ENCODE data around the gene ZNF175. TPM values are rescaled to one million over a fixed set of nuclear protein-coding genes. Genes with fewer than 3 reads are reported as not detected.

ZNF175 gene
- total and polyA plus RNA-seq, 9 of the 15 experiments (the other 6 are each of a cell fraction or from before 2014, with no cell fraction given) = 3.7 to 37.9 (median 14.0) TPM

- TF ChIP-seq MBD1 (CRISPR knock-in tag; IDR thresholded peaks at IDR 0.05) = no peak
- TF ChIP-seq FIP1L1 (IDR thresholded peaks at IDR 0.05; ENCODE audit: low read depth, low read length, poor library complexity, severe bottlenecking) = no peak
- TF ChIP-seq RFX1 (IDR thresholded peaks at IDR 0.05) = no peak
- TF ChIP-seq KDM1A (IDR thresholded peaks at IDR 0.05) = peak in 1 of 2 experiments; percentile 57; a peak in 1 of 4 replicates
- no peak for TF ChIP-seq ZBTB9 (CRISPR knock-in tag; IDR thresholded peaks at IDR 0.05)
- TF ChIP-seq CGGBP1 (CRISPR knock-in tag; IDR thresholded peaks at IDR 0.05) = no peak
- no peak for TF ChIP-seq PYGO2 (tag; IDR thresholded peaks at IDR 0.05)
- TF ChIP-seq CBX1 (IDR thresholded peaks at IDR 0.05; ENCODE audit: low read depth) = no peak
- no peak for TF ChIP-seq RBM14 (IDR thresholded peaks at IDR 0.05; ENCODE audit: borderline replicate concordance, insufficient read depth, low read depth, low read length)
- TF ChIP-seq ID3 (CRISPR knock-in tag; IDR thresholded peaks at IDR 0.05) = no peak
- TF ChIP-seq ID3 (tag; IDR thresholded peaks at IDR 0.05) = no peak
- TF ChIP-seq MAX (CRISPR knock-in tag; IDR thresholded peaks at IDR 0.05) = no peak
- no peak for TF ChIP-seq ATF7 (IDR thresholded peaks at IDR 0.05)
- TF ChIP-seq HOXB6 (CRISPR knock-in tag; IDR thresholded peaks at IDR 0.05; ENCODE audit: borderline replicate concordance) = no peak
- no peak for TF ChIP-seq ZNF586 (CRISPR knock-in tag; conservative IDR thresholded peaks at IDR 0.05)
- 0 out of 2 replicates have a peak, but pooled peaks have one; percentile 23 for TF ChIP-seq ZNF57 (CRISPR knock-in tag; IDR thresholded peaks at IDR 0.05)
- no peak for TF ChIP-seq GTF3C2 (IDR thresholded peaks at IDR 0.05; ENCODE audit: borderline replicate concordance, extremely low read depth, insufficient read length)
- TF ChIP-seq USF2 (CRISPR knock-in tag; IDR thresholded peaks at IDR 0.05) = no peak
- no peak for TF ChIP-seq FOXJ2 (tag; IDR thresholded peaks at IDR 0.05)
- TF ChIP-seq HMGN3 (IDR thresholded peaks at IDR 0.05; ENCODE audit: borderline replicate concordance, extremely low read depth, insufficient read length, low read depth, low read length) = no peak
- TF ChIP-seq NR1H2 (CRISPR knock-in tag; IDR thresholded peaks at IDR 0.05) = no peak
These were observed 5.5 kb upstream of the ZNF175 start (continued) for GRCh38 chr19:51565583-51565982.

Data from K562 (cell line).